Measurements from ENCODE around the gene INSYN1. TPM values are rescaled to one million over a fixed set of nuclear protein-coding genes. Genes with fewer than 3 reads are reported as not detected.
"Not testable (repeated sequence)": the region's sequence is repeated elsewhere in the genome, so short reads cannot be mapped to it uniquely, and the experiment has no call there.

Gene INSYN1
- total RNA-seq, 3 donors from 2014 or later = 1.9 to 8.3 (median 2.0) TPM

DNA sequence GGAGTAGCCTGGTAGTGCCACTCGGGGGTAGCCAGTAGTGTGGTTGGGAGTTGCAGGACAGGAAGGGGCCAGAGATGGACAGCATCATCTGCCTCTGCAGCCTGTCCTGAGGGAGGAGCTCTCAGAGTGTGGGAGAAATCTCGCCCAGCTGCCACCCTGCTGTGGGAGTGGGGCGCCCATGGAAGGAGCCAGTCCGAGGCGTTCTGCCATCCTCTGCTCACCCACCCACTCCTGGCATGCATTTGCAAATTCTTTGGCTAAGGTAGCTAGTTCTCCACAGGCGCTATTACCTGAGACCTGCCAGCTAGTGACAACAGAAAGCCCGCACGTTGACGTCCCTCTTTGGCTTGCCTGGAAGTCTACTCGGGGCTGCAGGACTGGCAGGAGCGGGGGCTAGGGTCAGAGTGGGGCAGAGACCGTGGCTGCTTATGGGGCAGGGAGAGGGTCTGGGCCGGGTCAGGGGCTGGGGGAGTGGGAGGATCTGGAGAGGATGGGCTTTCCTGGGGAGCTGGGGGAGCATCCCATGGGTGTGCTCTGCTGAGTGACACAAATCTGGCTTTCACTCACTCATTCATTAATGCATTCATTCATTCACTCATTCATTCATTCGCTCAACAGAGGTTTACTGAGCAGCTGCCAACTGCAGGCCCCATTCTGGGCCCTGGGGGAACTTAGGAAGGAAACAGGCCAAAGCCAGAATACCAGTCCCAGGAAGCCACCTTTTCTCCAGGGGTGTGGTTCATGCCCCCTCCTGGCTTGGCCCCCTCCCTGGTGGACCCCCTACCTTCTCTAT, 44.4 kb upstream of the INSYN1 start:
- TF ChIP-seq POLR2AphosphoS5 (IDR thresholded peaks at IDR 0.05) = no peak
- Histone ChIP-seq H3K4me3 (no peak overlapping the region), H3K4me1 (no peaks in the 10 kb centered on the region), H3K27me3 (no peaks in the 10 kb centered on the region), H3K27ac (no peak overlapping the region), H3K9me3 (no peaks in the 10 kb centered on the region), H3K36me3 (no peaks in the 10 kb centered on the region)
- DNase-seq (ENCODE audit: low spot score in 2 of 2) = peak in 1 of 2 donors; percentile 60
- intact Hi-C loops (cut with DNase I; ENCODE audit: low total_unique reads) = no loop called here

DNA sequence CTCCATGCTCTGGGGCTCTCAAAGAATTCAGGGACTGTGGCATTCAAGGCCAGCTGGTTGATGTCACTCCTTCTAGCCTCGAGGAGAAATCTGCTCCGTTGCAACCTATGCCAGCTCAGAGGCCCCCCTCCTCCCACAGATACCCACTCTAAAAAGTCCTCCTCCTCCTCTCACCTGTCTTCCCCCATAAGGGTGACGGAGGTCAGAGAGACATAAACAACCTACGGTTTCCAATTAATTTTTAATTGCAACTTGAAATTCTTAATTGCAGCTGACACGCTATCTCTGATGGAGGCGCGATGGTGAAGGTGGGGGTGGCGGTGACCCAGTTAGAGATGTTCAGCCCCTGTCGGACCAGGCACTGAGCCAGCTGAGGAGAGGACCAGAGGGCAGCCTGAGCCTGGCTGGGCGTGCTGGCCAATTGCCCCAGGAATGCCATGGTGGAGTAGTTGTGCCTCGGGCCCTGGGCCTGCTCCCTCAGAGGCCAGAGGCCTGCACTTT, 43.2 kb upstream of the INSYN1 start:
- no peaks in the 10 kb centered on the region for H3K4me1 ChIP-seq
- no peak overlapping the region for H3K4me3 ChIP-seq
- TF ChIP-seq, protein P1, sequence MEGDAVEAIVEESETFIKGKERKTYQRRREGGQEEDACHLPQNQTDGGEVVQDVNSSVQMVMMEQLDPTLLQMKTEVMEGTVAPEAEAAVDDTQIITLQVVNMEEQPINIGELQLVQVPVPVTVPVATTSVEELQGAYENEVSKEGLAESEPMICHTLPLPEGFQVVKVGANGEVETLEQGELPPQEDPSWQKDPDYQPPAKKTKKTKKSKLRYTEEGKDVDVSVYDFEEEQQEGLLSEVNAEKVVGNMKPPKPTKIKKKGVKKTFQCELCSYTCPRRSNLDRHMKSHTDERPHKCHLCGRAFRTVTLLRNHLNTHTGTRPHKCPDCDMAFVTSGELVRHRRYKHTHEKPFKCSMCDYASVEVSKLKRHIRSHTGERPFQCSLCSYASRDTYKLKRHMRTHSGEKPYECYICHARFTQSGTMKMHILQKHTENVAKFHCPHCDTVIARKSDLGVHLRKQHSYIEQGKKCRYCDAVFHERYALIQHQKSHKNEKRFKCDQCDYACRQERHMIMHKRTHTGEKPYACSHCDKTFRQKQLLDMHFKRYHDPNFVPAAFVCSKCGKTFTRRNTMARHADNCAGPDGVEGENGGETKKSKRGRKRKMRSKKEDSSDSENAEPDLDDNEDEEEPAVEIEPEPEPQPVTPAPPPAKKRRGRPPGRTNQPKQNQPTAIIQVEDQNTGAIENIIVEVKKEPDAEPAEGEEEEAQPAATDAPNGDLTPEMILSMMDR (IDR thresholded peaks at IDR 0.05) = no peak
- TF ChIP-seq POLR2AphosphoS5 (IDR thresholded peaks at IDR 0.05) (no peak), POLR2A (IDR thresholded peaks at IDR 0.05) (no peak)
- intact Hi-C loops (cut with DNase I; ENCODE audit: low total_unique reads) = no loop called here
- no peaks in the 10 kb centered on the region for H3K27me3 ChIP-seq
- no peaks in the 10 kb centered on the region for H3K9me3 ChIP-seq
- H3K27ac ChIP-seq = no peak overlapping the region
- no peaks in the 10 kb centered on the region for H3K36me3 ChIP-seq
- DNase-seq (ENCODE audit: low spot score in 2 of 2) = no peak

DNA sequence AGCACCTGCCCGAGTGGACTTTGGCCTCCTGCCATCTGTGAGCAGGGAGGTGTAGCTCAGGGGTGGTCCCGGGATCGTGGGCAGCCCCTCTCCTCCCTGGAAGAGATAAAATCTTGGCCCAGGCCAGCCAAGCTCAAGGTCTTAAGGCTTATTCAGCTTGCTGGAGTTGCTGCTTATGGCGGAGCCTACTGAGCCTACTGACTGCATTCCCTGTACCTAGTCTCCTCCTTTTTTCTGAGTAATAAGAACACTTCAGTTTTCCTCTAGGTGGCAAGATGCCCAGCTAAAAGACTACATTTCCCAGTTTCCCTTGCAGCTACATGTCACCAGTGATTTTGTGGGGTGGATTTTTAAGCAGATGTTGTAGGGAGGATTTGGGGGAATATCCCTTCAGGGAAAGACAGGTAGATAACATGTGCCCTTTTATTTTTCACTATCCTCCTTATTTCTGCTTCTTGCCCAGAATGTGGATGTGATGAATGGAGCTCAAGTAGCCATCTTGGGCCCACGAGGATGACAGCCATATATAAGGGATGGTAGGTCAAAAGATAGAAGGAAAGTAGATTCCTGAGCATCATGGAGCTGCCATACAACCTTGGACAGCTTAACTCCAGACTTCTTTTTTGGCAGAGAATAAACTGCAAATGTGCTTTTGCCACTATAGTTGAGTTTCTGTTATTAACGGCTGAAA, 41.4 kb upstream of the INSYN1 start:
- no peak for DNase-seq (ENCODE audit: low spot score in 2 of 2)
- Histone ChIP-seq H3K9me3 (no peaks in the 10 kb centered on the region), H3K27ac (no peak overlapping the region), H3K4me1 (no peaks in the 10 kb centered on the region), H3K27me3 (no peaks in the 10 kb centered on the region), H3K4me3 (no peak overlapping the region), H3K36me3 (no peaks in the 10 kb centered on the region)
- intact Hi-C loops (cut with DNase I; ENCODE audit: low total_unique reads) = no loop called here
- TF ChIP-seq, protein P1 (IDR thresholded peaks at IDR 0.05) = no peak
- TF ChIP-seq POLR2A (IDR thresholded peaks at IDR 0.05) = no peak
- no peak for TF ChIP-seq POLR2AphosphoS5 (IDR thresholded peaks at IDR 0.05)

DNA sequence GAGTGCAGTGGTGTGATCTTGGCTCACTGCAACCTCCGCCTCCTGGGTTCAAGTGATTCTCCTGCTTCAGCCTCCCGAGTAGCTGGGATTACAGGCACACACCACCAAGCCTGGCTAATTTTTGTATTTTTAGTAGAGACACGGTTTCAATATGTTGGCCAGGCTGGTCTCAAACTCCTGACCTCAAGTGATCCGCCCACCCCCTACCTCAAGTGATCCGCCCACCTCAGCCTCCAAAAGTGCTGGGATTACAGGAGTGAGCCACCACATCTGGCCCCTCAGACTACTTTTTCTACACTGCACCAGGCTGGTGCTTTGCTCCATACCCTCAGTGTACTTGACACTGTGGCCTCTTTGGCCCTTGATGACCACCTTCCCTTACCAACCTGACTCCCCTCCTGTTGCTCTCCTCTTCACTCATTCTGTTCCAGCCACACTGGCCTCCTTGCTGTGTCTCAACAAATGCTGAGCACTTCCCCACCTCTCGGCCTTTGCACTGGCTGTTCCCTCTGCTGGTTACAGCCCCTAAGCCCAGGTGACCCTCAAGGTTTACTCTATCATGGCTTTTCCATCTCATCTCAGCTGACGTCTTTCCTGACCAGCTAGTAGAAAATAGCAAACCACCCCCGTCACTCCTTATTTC, 39.9 kb upstream of the INSYN1 start:
- H3K27me3 ChIP-seq; intact Hi-C loops (cut with DNase I; ENCODE audit: low total_unique reads); H3K27ac ChIP-seq; H3K4me3 ChIP-seq; H3K36me3 ChIP-seq; DNase-seq (ENCODE audit: low spot score in 2 of 2); H3K4me1 ChIP-seq; H3K9me3 ChIP-seq: not testable (repeated sequence)

DNA sequence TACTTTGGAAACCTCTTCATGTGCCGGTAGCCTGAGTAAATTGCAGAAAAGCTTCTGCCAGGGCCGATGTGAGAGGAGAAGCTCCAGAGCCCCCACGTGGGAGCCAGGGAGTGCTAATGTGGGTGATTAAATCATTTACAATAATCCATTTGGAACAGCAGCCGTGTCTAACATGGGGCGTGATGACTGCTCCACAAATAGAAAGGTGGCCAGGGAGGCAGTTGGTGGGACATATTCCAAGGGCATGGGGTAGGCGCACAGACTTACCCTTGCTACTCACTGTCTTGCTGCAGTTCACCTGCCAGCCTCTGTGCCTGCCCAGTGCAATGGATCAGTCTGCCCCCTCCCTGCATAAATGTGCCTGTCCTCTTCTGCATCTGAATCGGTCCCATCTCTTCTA, 39.3 kb upstream of the INSYN1 start:
- Histone ChIP-seq H3K36me3 (no peaks in the 10 kb centered on the region), H3K27ac (no peak overlapping the region), H3K4me1 (no peaks in the 10 kb centered on the region), H3K4me3 (no peak overlapping the region), H3K27me3 (no peaks in the 10 kb centered on the region), H3K9me3 (no peaks in the 10 kb centered on the region)
- intact Hi-C loops (cut with DNase I; ENCODE audit: low total_unique reads) = no loop called here
- DNase-seq (ENCODE audit: low spot score in 2 of 2) = no peak
- TF ChIP-seq, protein P1 (IDR thresholded peaks at IDR 0.05) = no peak
- TF ChIP-seq POLR2AphosphoS5 (IDR thresholded peaks at IDR 0.05) (no peak), POLR2A (IDR thresholded peaks at IDR 0.05) (no peak)
